Liver (tissue), 9 donors: ENCODE measurements around the gene SPEN. TPM values are rescaled to one million over a fixed set of nuclear protein-coding genes. Genes with fewer than 3 reads are reported as not detected.

ENCODE experiments used
- DNase-seq: peaks from one replicate; pipeline ENCODE4 v3.0.0-alpha.2; 2017; ENCODE audit warnings: low spot score
- H3K27ac ChIP-seq, 2 donors: one replicate each; pipeline ENCODE4 v1.7.0; 2013; ENCODE audit warnings: inconsistent platforms in 2 of 2, low read length in 2 of 2, control low read depth in 1 of 2, low read depth in 1 of 2, mild to moderate bottlenecking in 1 of 2
- H3K27me3 ChIP-seq, 4 donors: one replicate each; pipeline versions ENCODE4 v1.6.1 to v1.7.0; 2013; ENCODE audit warnings: low read length in 3 of 4, inconsistent platforms in 1 of 4, mild to moderate bottlenecking in 1 of 4, moderate library complexity in 1 of 4; ENCODE audit not compliant: control insufficient read depth in 4 of 4, insufficient read depth in 4 of 4
- H3K36me3 ChIP-seq, 4 donors: one replicate each; pipeline versions ENCODE4 v1.6.1 to v1.7.0; 2013; ENCODE audit warnings: low read length in 3 of 4, mild to moderate bottlenecking in 3 of 4, low read depth in 1 of 4, moderate library complexity in 1 of 4; ENCODE audit not compliant: control insufficient read depth in 4 of 4, insufficient read depth in 3 of 4
- H3K4me1 ChIP-seq, 4 donors: one replicate each; pipeline versions ENCODE4 v1.6.1 to v1.7.0; 2013; ENCODE audit warnings: low read length in 3 of 4, mild to moderate bottlenecking in 3 of 4, moderate library complexity in 1 of 4; ENCODE audit not compliant: control insufficient read depth in 4 of 4, insufficient read depth in 4 of 4
- H3K4me3 ChIP-seq, 3 donors: one replicate each; pipeline versions ENCODE4 v1.6.1 to v1.7.0; 2013; ENCODE audit warnings: low read length in 3 of 3, control low read depth in 1 of 3, low read depth in 1 of 3, mild to moderate bottlenecking in 1 of 3
- H3K9ac ChIP-seq, 2 donors: one replicate each; pipeline ENCODE4 v1.7.0; 2013; ENCODE audit warnings: low read length in 2 of 2, mild to moderate bottlenecking in 2 of 2, moderate library complexity in 2 of 2, control low read depth in 1 of 2, low read depth in 1 of 2
- H3K9me3 ChIP-seq, 4 donors: one replicate each; pipeline versions ENCODE4 v1.6.1 to v1.7.0; 2013; ENCODE audit warnings: low read length in 3 of 4; ENCODE audit not compliant: control insufficient read depth in 4 of 4
- EGR1 ChIP-seq, 2 donors: IDR thresholded peaks; 2 replicates each; pipeline ENCODE4 v1.6.1; 2016 to 2018; ENCODE audit warnings: antibody characterized with exemption in 2 of 2, low read depth in 2 of 2
- GABPA ChIP-seq, 2 donors: IDR thresholded peaks in 1 of 2; conservative IDR thresholded peaks in 1 of 2; 2 replicates each; pipeline ENCODE4 v1.6.1; 2016; ENCODE audit warnings: antibody characterized with exemption in 2 of 2, mild to moderate bottlenecking in 1 of 2, moderate library complexity in 1 of 2
- HNF4A ChIP-seq, 2 donors: conservative IDR thresholded peaks; 2 replicates each; pipeline ENCODE4 v1.6.1; 2016; ENCODE audit warnings: antibody characterized with exemption in 2 of 2, mild to moderate bottlenecking in 2 of 2
- NR2F2 ChIP-seq: IDR thresholded peaks from 2 replicates; pipeline ENCODE4 v1.6.1; 2016; ENCODE audit warnings: antibody characterized with exemption
- RAD21 ChIP-seq, 2 donors: IDR thresholded peaks; 2 replicates each; pipeline ENCODE4 v1.6.1; 2016; ENCODE audit warnings: antibody characterized with exemption in 2 of 2, mild to moderate bottlenecking in 2 of 2
- RXRA ChIP-seq, 2 donors: IDR thresholded peaks; 2 replicates each; pipeline ENCODE4 v1.6.1; 2017 to 2018; ENCODE audit warnings: antibody characterized with exemption in 2 of 2, mild to moderate bottlenecking in 1 of 2
- TAF1 ChIP-seq: conservative IDR thresholded peaks from 2 replicates; pipeline ENCODE4 v1.6.1; 2016; ENCODE audit warnings: antibody characterized with exemption, mild to moderate bottlenecking
- YY1 ChIP-seq: IDR thresholded peaks from 2 replicates; pipeline ENCODE4 v1.6.1; 2016; ENCODE audit warnings: antibody characterized with exemption, mild to moderate bottlenecking
- WGBS: extraction: QIAGEN DNeasy Blood & Tissue Kit; methylation state at CpG from one replicate; pipeline ENCODE4 v1.1.7; 2013; 5-methylcytosine and 5-hydroxymethylcytosine counted together
- polyA plus RNA-seq, 2 donors: library from polyadenylated mRNA; stranded (reverse) in 1 of 2; unstranded in 1 of 2; fragments of 200-250 nt in 1 of 2; fragments of >200 nt in 1 of 2; fragmentation: Nextera tagmentation in 1 of 2; extraction: Ambion mirVana in 1 of 2; gene quantifications; one replicate each; pipeline versions ENCODE4 v1.2.1 to v1.2.3, GENCODE V29; 2013 to 2015
- total RNA-seq, 2 donors: library from RNA; depleted of rRNA; stranded (reverse); fragments of >200 nt; gene quantifications; one replicate each; pipeline ENCODE4 v1.2.3, GENCODE V29; 2014
- TF ChIP-seq, protein P1 (sequence below): IDR thresholded peaks from 2 replicates; pipeline ENCODE4 v1.6.1; 2016; ENCODE audit warnings: antibody characterized with exemption
- TF ChIP-seq, protein P2 (sequence below): fragments of 150-350 bp; IDR thresholded peaks from 2 replicates; pipeline ENCODE4 v1.5.1; 2017; ENCODE audit warnings: improper control_type of control experiment, low read depth, low read length; ENCODE audit not compliant: missing input control
- TF ChIP-seq, protein P3 (sequence below): IDR thresholded peaks from 2 replicates; pipeline ENCODE4 v1.6.1; 2016; ENCODE audit warnings: antibody characterized with exemption
- TF ChIP-seq, protein P4 (sequence below): IDR thresholded peaks from 2 replicates; pipeline ENCODE4 v1.6.1; 2016; ENCODE audit warnings: antibody characterized with exemption, mild to moderate bottlenecking
- donor health status: healthy.
- donor health status: healthy.
- donor health status: healthy.
- donor health status: healthy.
- donor health status: healthy.

The SPEN gene
- total and polyA plus RNA-seq, 4 donors = 7.4 to 29.4 (median 15.2) TPM

DNA sequence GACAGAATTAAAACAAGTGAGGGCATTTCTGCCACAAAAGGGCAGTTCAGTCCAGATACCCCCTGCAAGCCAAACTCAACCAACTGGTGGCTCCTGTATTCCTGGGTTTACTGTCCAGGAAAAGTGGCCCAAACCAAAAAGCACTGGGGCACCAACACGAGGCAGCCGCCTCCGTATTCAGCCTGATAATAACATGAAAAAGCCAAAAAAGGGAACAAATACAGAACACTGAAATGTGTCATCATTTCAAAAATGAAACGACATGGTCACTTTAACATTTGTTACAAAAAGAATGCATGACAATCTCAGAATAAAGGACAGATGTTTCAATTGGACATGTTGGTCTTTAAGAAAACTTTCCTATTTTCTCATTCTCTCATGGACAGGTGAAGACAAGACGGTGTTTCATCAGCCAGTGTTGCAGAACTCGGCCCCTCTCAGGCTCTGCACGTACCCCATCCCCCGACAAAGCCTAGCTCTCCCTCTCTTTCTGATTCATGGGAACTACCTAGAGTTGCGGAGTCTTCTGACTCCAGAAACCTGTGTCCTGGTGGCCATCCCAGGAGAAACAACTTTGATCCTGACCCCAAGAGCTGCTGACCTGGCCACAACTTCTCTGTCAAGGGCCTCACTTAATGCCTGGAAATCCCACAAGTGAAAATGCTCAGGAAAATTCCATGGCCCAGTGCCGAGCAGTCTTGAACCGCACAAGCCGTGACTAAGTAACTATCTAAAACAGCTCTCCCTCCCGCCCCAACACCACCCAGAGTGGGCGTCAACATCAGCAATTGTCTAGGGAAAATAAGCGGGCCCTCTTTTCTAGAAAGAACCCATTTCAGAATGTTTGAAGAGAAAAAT lies 101.3 kb downstream of the SPEN start:
- TF ChIP-seq, protein P1, sequence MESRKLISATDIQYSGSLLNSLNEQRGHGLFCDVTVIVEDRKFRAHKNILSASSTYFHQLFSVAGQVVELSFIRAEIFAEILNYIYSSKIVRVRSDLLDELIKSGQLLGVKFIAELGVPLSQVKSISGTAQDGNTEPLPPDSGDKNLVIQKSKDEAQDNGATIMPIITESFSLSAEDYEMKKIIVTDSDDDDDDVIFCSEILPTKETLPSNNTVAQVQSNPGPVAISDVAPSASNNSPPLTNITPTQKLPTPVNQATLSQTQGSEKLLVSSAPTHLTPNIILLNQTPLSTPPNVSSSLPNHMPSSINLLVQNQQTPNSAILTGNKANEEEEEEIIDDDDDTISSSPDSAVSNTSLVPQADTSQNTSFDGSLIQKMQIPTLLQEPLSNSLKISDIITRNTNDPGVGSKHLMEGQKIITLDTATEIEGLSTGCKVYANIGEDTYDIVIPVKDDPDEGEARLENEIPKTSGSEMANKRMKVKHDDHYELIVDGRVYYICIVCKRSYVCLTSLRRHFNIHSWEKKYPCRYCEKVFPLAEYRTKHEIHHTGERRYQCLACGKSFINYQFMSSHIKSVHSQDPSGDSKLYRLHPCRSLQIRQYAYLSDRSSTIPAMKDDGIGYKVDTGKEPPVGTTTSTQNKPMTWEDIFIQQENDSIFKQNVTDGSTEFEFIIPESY = no peak
- TF ChIP-seq, protein P2, sequence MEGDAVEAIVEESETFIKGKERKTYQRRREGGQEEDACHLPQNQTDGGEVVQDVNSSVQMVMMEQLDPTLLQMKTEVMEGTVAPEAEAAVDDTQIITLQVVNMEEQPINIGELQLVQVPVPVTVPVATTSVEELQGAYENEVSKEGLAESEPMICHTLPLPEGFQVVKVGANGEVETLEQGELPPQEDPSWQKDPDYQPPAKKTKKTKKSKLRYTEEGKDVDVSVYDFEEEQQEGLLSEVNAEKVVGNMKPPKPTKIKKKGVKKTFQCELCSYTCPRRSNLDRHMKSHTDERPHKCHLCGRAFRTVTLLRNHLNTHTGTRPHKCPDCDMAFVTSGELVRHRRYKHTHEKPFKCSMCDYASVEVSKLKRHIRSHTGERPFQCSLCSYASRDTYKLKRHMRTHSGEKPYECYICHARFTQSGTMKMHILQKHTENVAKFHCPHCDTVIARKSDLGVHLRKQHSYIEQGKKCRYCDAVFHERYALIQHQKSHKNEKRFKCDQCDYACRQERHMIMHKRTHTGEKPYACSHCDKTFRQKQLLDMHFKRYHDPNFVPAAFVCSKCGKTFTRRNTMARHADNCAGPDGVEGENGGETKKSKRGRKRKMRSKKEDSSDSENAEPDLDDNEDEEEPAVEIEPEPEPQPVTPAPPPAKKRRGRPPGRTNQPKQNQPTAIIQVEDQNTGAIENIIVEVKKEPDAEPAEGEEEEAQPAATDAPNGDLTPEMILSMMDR = no peak
- TF ChIP-seq, protein P3, sequence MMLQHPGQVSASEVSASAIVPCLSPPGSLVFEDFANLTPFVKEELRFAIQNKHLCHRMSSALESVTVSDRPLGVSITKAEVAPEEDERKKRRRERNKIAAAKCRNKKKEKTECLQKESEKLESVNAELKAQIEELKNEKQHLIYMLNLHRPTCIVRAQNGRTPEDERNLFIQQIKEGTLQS = no peak
- TF ChIP-seq RXRA (IDR thresholded peaks at IDR 0.05) (no peak), YY1 (no peak), GABPA (IDR thresholded peaks at IDR 0.05 in 1 of 2, conservative IDR thresholded peaks at IDR 0.05 in 1 of 2) (no peak), EGR1 (IDR thresholded peaks at IDR 0.05; ENCODE audit: low read depth in 2 of 2) (no peak), NR2F2 (no peak), RAD21 (IDR thresholded peaks at IDR 0.05) (no peak), TAF1 (no peak), HNF4A (conservative IDR thresholded peaks at IDR 0.05) (no peak)
- TF ChIP-seq, protein P4, sequence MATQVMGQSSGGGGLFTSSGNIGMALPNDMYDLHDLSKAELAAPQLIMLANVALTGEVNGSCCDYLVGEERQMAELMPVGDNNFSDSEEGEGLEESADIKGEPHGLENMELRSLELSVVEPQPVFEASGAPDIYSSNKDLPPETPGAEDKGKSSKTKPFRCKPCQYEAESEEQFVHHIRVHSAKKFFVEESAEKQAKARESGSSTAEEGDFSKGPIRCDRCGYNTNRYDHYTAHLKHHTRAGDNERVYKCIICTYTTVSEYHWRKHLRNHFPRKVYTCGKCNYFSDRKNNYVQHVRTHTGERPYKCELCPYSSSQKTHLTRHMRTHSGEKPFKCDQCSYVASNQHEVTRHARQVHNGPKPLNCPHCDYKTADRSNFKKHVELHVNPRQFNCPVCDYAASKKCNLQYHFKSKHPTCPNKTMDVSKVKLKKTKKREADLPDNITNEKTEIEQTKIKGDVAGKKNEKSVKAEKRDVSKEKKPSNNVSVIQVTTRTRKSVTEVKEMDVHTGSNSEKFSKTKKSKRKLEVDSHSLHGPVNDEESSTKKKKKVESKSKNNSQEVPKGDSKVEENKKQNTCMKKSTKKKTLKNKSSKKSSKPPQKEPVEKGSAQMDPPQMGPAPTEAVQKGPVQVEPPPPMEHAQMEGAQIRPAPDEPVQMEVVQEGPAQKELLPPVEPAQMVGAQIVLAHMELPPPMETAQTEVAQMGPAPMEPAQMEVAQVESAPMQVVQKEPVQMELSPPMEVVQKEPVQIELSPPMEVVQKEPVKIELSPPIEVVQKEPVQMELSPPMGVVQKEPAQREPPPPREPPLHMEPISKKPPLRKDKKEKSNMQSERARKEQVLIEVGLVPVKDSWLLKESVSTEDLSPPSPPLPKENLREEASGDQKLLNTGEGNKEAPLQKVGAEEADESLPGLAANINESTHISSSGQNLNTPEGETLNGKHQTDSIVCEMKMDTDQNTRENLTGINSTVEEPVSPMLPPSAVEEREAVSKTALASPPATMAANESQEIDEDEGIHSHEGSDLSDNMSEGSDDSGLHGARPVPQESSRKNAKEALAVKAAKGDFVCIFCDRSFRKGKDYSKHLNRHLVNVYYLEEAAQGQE = no peak
- no peaks in the 10 kb centered on the region for H3K27me3 ChIP-seq
- H3K4me1 ChIP-seq = peaks cover 0 to 4% (median 1%) of the 10 kb centered on the region in 4 donors
- no peak overlapping the region for H3K9ac ChIP-seq
- 86% methylated on average over 15 of the region's 15 CpGs for WGBS
- peak overlapping the region; percentile 28 to 49 for H3K27ac ChIP-seq
- no peaks in the 10 kb centered on the region for H3K9me3 ChIP-seq
- no peak for DNase-seq
- H3K36me3 ChIP-seq = peaks cover 8 to 42% (median 10%) of the 10 kb centered on the region in 4 donors
- H3K4me3 ChIP-seq = no peak overlapping the region
